GM21528 (cell line): ENCODE measurements around the gene SPEM3.

Experiments used
- ATAC-seq: cut with Tn5 transposase; IDR thresholded peaks from one replicate; pipeline ENCODE4 v1.9.1; 2021; ENCODE audit warnings: mild to moderate bottlenecking, moderate library complexity; ENCODE audit not compliant: unreplicated experiment, low FRiP score

The SPEM3 gene

DNA sequence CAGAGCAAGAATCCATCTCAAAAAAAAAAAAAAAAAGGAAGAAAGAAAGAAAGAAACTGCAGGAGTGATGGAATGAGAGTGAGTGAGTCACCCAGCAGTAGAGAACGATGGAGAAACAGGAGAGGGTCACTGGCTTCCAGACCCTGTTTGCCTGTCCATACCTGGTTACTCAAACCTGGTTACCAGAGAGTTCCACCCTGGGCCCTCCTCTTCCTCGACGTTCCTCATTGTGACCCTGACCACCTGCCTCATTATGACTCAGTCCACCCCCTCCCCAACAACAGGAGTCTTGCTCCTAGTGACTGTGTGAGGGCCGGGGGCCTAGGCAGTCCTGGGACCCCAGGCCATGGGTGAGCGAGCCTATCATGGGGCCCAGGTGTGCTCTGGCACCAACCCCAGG, at the start of gene SPEM3:
SPEM3 (plus strand) TSS at position 301 of the 400 bp plus-strand sequence; CDS start at position 347, 46 bp downstream.
- no peak for ATAC-seq

DNA sequence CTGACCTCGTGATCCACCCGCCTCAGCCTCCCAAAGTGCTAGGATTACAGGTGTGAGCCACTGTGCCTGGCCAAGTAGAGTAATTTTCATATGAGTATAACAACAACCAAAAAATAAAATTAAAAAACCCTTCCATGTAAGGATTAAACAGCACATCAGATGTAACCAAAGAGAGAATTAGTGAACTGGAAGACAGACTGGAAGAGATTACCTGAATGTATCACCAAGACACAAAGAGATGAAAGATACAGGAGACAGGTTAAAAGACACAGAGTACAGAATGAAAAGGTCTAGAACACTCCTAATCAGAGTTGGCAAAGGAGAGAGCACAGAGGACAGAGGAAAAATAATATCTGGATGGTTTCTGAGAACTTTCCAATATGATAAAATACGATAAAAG, 49.5 kb upstream of the SPEM3 start:
- no peak for ATAC-seq

DNA sequence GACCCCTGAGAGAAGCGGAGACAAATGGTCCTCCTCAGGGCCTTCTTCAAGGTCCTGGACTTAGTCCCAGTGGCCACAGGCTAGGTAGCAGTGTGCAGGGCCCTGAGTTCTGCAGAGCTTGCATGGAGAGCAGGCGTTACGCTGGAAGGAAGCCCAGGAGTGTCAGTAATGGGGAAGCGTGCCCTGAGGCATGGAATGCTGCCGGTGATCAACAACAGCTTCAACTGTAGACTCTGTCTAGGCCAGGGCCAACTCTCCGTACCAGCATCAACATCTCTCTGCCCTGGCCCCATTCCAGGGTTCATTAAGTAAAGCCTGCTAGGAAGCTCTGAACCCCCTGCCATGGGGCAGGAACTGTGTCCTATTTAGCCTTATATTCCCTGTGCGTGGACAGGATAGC, 48.3 kb upstream of the SPEM3 start:
- ATAC-seq, result no peak

DNA sequence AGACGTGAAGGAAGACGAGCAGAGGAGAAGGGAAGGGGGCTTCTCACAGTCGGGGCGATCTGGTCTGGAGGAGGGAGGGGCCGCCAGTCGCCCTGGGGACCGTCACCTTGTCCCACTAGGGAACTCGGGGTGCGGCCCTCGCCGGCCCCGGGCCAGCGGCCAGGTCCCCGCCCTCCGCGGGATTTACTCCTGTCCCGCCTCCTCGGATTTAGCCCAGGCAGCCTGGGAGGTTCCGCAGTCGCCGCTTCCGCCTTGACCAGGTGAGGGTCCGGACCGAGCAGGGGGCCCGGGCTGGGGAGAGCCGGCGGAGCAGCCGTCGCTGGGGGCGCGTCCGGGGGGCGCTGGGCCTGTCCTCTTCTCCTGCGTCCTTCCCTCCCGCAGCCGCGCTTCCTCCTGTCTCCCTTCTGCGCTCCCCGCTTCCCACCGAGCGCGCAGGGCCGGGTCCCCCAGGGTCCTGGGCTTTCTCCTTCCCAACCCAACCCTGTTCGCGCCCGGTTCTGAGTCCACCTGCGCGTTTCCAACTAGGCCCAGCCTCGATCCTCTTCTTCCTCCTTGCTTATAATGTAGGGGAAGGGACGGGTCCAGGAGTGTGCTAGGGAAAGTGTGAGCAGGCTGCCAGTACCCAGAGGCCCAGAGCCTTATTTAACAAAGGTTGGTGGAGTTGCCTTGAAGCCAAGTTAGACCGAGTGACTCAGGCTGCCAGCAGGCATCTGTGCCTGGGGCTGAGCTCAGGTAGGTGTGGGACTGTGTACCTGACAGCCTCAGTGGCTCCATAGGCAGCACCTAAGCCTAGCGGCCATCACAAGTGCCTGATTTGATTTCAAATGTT, 47.6 kb upstream of the SPEM3 start, which contains the start of gene TNK1:
TNK1 (plus strand) TSS at position 235 of the 829 bp plus-strand sequence. CDS start 1,838 bp downstream, outside the sequence.
- no peak for ATAC-seq

DNA sequence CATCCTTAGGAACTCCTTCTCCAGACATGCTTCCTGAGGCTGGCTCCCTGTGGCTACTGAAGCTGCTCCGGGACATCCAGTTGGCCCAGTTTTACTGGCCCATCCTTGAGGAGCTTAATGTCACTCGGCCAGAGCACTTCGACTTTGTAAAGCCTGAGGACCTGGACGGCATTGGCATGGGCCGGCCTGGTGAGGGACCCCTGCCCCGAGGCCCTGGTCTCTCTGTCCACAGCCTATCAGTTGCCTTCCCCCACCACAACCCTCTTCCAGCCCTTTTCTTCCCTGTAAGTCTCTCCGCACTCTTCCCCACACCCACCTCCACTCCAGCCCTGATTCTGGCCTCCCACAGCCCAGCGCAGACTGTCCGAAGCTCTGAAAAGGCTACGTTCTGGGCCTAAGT, 45.8 kb upstream of the SPEM3 start:
- ATAC-seq, result no peak

DNA sequence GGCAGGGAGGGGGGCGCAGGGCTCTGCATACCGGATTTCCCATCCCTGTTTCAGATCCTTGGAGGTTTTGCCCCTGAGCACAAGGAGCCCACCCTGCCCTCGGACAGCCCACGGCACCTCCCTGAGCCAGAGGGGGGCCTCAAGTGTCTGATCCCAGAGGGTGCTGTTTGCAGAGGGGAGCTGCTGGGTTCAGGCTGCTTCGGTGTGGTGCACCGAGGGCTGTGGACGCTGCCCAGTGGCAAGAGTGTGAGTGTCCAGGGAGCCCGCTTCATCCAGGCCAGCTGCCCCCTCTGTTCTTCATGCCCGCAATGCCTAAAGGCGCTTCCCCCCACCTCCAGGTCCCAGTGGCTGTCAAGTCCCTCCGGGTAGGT, 45.3 kb upstream of the SPEM3 start:
- no peak for ATAC-seq

DNA sequence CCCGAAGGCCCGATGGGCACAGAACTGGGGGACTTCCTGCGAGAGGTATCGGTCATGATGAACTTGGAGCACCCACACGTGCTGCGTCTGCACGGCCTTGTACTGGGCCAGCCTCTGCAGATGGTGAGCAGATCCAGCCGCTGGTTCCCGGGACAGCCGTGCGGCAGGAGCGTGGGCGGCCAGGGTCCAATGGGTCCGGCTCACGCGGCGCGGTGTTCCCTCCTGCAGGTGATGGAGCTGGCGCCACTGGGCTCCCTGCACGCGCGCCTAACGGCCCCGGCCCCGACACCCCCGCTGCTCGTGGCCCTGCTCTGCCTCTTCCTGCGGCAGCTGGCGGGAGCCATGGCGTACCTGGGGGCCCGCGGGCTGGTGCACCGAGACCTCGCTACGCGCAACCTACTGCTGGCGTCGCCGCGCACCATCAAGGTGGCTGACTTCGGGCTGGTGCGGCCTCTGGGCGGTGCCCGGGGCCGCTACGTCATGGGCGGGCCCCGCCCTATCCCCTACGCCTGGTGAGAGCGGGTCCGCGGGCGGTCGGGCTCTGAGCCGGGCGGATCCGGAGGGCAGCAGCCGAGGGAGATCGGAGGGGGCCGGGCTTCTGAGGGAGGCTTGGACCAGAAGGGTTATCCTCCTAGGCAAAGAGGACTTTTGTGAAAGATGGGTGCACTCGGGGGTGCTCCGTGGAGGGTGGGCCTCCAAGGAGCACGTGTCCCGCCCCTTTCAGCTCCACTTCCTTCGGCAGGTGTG, 44.7 kb upstream of the SPEM3 start:
- ATAC-seq, result no peak

DNA sequence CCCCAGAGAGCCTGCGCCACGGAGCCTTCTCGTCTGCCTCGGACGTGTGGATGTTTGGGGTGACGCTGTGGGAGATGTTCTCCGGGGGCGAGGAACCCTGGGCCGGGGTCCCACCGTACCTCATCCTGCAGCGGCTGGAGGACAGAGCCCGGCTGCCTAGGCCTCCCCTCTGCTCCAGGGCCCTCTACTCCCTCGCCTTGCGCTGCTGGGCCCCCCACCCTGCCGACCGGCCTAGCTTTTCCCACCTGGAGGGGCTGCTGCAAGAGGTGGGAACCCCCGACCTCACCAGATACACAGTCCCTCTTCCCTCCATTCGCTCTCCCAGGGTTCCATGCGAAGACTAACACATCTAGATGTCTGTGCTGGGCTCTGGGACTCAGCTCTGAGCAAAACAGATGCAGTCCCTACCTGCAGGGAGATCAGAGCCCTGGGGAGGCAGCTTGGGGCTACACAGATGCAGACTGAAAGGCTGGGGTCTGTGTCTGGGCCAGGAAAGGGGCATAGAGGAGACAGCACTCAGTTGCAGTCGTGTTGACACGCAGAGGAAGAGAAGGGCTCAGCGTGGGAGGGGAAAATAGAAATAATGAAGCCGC, 44.1 kb upstream of the SPEM3 start:
- ATAC-seq, result no peak

DNA sequence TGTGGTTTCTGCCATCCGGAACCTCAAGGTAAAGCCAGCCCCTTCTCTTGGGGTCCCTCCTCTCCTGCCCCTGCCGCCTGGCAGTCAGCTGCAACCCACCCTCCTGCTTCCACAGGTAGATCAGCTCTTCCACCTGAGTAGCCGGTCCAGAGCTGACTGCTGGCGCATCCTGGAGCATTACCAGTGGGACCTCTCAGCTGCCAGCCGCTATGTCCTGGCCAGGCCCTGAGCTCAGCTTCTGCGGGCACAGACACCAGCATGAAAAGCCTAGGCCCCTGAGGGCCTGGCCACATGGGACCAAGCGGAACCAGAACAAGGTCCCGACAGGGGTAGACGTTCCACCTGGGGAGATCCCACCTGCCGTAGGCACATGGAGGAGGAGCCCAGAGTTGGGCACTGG, 39.8 kb upstream of the SPEM3 start:
- ATAC-seq, result no peak

DNA sequence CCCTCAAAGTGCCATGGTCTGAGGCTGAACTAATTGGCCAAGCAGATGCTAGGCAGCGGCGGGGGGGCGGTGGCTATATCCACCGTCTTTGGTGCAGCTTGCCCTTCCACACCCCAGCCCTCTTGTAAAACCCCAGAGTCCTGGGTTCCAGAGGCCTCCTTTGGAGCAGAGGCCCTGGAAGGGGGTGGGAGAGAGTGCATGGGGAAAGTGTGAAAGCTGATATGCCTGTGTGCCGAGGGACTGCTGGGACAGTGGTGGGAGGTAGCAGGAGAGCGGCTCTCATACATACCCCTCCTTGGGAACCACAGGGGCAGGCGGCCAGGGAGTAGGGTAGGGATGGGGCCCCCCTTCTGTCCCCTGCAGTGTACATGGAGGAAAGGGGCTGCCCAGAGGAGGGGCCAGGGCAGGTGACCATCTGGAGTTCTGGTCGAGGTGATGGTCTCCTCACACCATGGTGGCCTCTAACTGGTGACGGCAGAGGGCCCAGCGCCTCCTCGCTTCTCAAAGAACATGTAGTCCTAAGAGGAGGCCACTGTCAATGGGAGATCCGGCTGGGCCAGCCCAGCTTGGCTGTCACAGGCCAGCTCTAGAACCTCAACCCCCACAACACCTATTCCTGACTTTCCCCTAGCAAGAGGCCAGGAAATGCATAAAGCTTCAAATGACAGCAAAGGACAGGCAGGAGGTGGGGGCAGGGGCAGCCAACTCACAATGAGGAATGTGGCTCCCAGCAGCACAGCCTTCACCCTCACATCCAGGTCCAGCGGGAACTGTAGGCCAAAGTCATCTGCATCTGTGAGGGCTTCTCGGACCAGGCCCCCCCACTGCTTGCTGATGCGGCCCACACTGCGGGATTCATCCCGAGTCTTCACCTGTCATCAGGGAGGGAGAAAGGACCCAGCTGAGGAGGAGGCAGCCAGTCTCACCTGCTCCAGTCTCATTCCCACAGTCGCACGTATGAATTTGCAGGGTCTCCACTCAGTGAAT, 38.4 kb upstream of the SPEM3 start:
- no peak for ATAC-seq

DNA sequence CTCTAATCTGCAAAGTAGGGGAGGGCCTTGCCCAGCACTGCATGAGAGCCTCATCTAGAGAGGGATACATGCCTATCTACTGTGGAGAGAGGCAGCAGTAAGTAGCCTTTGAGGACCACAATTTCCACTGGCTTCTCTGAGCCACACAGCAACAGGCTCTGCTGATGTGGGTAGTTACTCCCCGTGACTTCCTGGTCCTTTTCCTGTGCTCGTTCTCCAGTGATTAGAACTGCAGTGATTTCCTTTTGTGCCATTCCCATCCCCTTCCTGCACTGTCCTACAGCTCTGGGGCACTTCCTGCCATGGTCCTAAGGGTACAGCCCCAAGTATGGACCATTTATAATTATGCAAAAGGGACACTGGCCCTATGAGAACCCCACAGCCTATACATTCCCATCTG, 37.4 kb upstream of the SPEM3 start:
- ATAC-seq, result no peak

DNA sequence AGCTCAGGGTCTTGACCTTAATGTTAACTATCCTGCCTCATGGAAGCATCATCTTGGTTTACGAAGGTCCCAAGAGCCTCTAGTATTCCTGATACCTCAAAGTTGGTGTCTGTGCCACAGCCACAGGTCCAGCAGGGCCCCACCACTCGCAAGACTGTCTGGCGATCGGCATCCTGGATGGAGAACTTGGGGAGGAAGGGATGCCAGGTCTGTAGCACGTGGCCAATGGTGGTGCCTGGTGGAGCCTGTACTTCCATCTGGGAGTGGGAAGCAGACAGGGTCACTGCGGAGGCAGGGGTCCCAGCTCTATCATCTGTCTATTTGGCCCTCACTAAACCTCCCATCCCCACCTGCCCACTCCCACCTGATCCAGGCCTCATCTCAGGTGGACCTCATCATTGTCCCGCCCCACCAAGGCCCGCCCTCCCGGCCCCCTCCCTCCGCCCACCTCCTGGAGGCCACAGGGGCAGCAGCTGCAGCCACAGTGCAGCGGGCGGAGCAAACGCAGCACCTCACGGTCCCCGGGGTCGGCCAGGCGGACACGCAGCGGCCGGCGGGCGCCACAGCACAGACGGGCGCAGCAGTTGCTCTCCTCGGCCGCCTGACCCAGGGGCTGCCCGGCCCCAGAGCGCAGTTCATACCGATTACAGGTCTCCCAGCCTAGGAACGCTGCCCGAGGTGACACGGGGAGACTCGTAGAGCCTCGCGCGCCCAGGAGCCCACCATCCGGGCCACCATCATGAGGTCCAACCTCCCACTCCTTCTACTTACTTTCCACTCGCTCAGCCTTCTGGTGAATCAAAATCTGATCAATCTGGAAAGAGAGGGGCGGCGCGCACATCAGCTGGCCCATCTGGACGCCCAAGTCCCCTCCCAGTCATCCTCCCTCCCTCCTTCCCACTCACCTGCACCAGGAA, 35.7 kb upstream of the SPEM3 start:
- no peak for ATAC-seq

DNA sequence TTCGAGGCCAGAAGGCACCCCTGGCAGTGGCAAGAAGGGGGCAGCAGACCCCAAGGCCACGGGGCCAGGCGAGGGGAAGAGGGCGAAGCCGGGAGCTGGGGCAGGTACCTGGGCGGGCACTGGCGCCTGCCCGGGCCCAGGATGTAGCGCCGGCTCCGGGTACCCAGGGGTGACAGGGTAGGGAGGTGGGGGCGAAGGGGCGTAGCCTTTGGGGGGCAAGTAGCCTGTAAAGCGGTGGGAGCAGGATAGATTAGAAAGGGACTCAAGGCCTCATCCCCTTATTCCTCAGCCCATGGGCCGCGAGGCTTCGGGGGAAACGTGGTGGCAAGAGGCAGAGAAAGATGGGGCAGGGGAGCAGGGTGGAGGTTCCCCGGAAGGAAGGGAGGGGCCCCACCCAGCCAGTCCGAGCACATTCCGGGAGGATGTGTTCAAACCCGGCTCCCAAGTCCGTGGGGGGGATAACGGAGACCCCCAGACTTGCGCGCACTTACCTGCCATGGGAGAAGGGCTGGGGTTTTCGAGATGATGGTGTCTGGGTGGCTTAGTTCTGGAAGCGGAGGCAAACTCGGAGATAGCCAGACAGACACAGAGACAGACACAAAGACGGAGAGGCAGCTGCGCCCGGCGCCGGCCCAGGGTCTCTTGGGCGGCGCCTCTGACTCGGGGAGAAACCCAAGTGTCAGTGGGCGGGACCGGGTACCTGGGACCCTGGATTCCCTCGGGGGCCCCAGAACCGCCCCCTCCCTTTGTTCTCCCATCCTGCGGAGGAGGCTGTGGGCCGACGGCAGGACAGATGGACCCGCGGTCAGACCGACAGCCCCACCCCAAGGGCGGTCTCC, 34.8 kb upstream of the SPEM3 start:
- ATAC-seq, result peak; percentile 59

DNA sequence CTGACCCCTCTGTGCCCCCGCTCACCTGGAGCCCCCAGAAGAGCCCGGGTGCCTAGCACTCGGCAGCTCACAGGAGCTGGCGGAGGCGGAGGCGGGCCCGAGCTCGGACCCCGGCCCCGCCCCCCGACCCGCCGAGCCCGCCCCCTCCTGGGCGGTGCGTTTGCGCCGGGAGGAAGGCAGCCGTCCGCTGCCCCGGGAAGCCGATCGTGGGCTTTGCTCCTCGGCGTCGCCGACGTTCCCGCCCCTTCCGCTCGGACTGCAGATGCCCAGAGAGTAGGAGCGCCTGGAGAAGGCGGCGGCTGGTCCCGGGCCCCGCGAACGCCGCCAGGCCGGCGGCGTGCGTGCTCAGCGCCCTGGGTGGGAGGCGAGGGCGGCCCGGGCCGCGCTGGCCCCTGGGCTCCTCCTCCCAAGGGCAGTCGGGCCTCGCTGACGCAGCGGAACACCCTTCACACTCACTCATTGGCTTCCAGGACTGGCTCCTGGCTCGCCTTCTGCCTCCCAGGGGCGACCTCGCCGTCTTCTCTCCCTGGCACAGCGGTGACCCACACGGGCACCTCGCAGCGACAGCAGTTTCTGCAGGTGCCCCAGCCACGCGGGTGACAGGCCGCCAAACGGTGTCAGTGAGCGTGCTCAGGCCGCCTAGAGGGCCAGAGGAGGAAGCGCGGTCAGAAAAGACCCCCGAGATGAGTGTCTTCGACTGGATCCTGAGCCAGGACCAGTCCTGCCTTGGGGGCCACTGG, 34.0 kb upstream of the SPEM3 start, which contains the start of gene PLSCR3:
PLSCR3 (minus strand) TSS at position 74 of the 740 bp plus-strand sequence. CDS start 415 bp downstream, outside the sequence.
- peak; percentile 83 for ATAC-seq

DNA sequence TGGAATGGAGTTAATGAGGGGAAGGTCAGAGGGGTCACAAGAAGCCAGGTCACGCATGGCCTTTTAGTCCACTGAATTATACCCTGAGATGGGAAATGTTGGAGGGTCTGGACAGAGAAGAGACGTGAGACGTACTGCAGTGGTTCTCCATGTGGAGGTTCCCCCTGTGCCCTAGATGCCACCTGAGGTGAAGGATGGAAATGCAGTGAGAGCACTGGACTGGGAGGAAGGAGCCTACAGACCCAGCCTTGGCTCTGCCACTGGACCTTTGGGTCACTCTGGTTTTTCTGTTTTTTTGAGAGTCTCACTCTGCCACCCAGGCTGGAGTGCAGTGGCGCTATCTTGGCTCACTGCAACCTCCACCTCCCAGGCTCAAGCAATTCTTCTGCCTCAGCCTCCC, 32.5 kb upstream of the SPEM3 start:
- no peak for ATAC-seq

DNA sequence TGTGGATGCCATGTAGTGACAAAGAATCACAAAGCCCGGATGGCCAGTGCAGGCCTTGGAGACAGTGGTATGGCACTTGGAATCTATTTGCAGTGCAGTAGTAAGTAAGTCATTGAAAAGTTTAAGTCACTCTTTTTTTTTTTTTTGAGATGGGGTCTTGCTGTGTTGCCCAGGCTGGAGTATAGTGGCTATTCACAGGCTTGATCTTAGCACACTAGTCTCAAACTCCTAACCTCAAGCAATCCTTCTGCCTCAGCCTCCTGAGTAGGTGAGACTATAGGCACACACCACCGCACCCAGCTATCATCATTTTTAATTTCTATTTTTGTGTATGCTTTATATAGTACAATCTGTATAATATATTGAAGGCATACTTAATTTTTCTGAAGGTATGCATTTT, 30.0 kb upstream of the SPEM3 start:
- ATAC-seq, result no peak

DNA sequence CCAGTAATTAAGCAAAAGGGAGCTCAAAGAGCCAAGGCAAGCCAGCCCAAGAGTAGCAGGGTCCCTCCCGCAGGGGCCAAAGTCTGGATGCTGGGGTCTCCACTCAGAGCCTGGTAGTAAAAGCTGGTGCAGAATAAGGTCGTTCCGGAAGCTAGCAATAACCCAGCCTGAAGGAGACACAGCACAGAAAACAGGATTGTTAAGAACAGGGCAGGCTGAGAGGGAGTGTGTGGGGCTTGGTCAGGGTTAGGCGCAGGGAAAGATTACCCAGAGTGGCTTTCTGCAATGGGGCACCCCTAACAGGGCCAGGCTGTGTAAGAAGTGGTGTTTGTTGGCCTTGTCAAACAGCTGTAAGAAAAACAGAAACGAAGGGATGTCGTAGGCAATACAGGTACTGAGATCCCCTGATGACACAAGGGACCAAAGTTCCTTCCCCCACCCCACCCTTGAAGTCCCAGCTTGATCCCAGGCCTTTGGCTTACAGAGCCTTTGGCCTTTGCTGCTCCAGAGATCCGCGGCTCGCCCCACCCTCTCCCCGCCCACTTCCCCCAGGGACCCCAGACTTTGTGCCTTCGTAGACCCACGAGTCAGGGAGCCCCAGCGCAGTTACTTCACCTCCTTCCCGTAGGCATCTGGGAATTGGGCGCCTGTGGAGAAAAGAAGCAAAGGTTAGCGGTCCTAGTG, 25.5 kb upstream of the SPEM3 start:
- ATAC-seq, result no peak
